ENCODE data around the gene PHACTR1. TPM values are rescaled to one million over a fixed set of nuclear protein-coding genes. Genes with fewer than 3 reads are reported as not detected.

PHACTR1 gene
- polyA plus RNA-seq, 2 of the 4 experiments (the other 2 are of a cell fraction): not detected

GRCh38 chr6:12892151-12892550, 175.6 kb downstream of the PHACTR1 start (continued):
- TF ChIP-seq HOXB5 (CRISPR knock-in tag; IDR thresholded peaks at IDR 0.05): no peak
- TF ChIP-seq JUNB (IDR thresholded peaks at IDR 0.05): no peak
- no peak for TF ChIP-seq SREBF2 (IDR thresholded peaks at IDR 0.05)
- TF ChIP-seq NR3C1 (IDR thresholded peaks at IDR 0.05): no peak

GRCh38 chr6:12893036-12893435, 176.5 kb downstream of the PHACTR1 start:
- no peak overlapping the region for H3K27ac ChIP-seq
- H3K4me1 ChIP-seq: peaks cover 3% of the 10 kb centered on the region; the same call in 1 of the 3 replicates
- CTCF ChIA-PET: interaction anchor here (0.6 to 1.8 kb wide), 9 partner anchors 10 to 1554 kb away, joined by 3 to 10 read pairs (median 3); no protein-coding TSS in a partner anchor
- H3K4me2 ChIP-seq: no peak overlapping the region
- FAIRE-seq (no peak), ATAC-seq (no peak), DNase-seq (ENCODE audit: low read depth in 1 of 2, low spot score in 1 of 2) (no peak)
- WGBS (ENCODE audit: missing lambda C conversion rate): 89% methylated on average over 4 of the region's 4 CpGs
- H3K9me3 ChIP-seq: peaks cover 9% of the 10 kb centered on the region; the same call in 2 of the 3 replicates
- POLR2A ChIA-PET: no interaction called here
- H3K4me3 ChIP-seq: no peak overlapping the region
- TF ChIP-seq CEBPB (IDR thresholded peaks at IDR 0.05): no peak

DNA sequence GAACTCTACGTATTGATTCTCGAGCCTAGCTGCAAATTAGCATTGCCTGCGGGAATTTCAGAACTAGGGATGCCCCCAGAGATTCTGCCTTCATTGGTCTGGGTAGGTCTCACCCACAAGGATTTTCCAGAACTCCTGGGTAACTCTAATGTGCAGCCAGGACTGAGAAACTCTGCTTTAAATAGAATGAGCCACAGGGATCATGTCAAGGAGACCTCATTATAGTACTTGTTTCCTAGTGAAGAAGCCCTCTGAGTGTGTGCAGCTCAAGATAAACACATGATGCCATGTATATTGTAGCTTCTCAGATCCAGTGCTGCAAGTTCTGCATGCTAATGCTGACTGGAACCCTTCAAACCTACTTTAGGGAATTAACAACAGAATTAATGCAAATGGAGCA, 179.2 kb downstream of the PHACTR1 start:
- no peak for FAIRE-seq

GRCh38 chr6:12896208-12896733, 179.7 kb downstream of the PHACTR1 start:
- ATAC-seq (no peak), FAIRE-seq (no peak), DNase-seq (ENCODE audit: low read depth in 1 of 2, low spot score in 1 of 2) (no peak)
- ChIA-PET CTCF (interaction anchor here (1.0 kb wide), 1 partner anchor 258 kb away, joined by 3 read pairs; no protein-coding TSS in a partner anchor), POLR2A (no interaction called here)
- Histone ChIP-seq H3K4me2 (no peak overlapping the region), H3K27ac (no peak overlapping the region), H3K4me1 (peaks cover 3% of the 10 kb centered on the region; the same call in 1 of the 3 replicates), H3K4me3 (no peak overlapping the region), H3K9me3 (0 out of 3 replicates have a peak, but pooled peaks cover 3% of the 10 kb centered on the region)
- TF ChIP-seq NFE2L2 (conservative IDR thresholded peaks at IDR 0.05; ENCODE audit: low read length): no peak
- TF ChIP-seq ZNF302 (CRISPR knock-in tag; IDR thresholded peaks at IDR 0.05): no peak
- TF ChIP-seq BHLHE40 (IDR thresholded peaks at IDR 0.05; ENCODE audit: low read depth, low read length): no peak
- TF ChIP-seq, protein P1, sequence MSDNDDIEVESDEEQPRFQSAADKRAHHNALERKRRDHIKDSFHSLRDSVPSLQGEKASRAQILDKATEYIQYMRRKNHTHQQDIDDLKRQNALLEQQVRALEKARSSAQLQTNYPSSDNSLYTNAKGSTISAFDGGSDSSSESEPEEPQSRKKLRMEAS (IDR thresholded peaks at IDR 0.05): no peak
- TF ChIP-seq TP53 (CRISPR knock-in tag; IDR thresholded peaks at IDR 0.05): no peak
- TF ChIP-seq HEYL (CRISPR knock-in tag; IDR thresholded peaks at IDR 0.05): no peak
- no peak for TF ChIP-seq EHMT2 (IDR thresholded peaks at IDR 0.05; ENCODE audit: low read depth)
- no peak for TF ChIP-seq SREBF2 (IDR thresholded peaks at IDR 0.05)
- TF ChIP-seq POLR2A (IDR thresholded peaks at IDR 0.05; ENCODE audit: low read length): no peak
- no peak for TF ChIP-seq RNF2 (IDR thresholded peaks at IDR 0.05; ENCODE audit: borderline replicate concordance, low read depth)
- TF ChIP-seq KDM1A (IDR thresholded peaks at IDR 0.05; ENCODE audit: low read depth): no peak
- no peak for TF ChIP-seq REST (IDR thresholded peaks at IDR 0.05)
- no peak for TF ChIP-seq JUN (IDR thresholded peaks at IDR 0.05)
- no peak for TF ChIP-seq RFX5 (IDR thresholded peaks at IDR 0.05)
- no peak for TF ChIP-seq E2F6 (IDR thresholded peaks at IDR 0.05; ENCODE audit: borderline replicate concordance, low read depth)
- no peak for TF ChIP-seq ESRRA (IDR thresholded peaks at IDR 0.05; ENCODE audit: borderline replicate concordance, low read length)
- TF ChIP-seq CHD4 (IDR thresholded peaks at IDR 0.05; ENCODE audit: borderline replicate concordance): no peak
- no peak for TF ChIP-seq KDM5A (IDR thresholded peaks at IDR 0.05)
- WGBS (ENCODE audit: missing lambda C conversion rate): 28% methylated on average over 7 of the region's 7 CpGs

More for the DNA sequence above, 179.2 kb downstream of the PHACTR1 start:
- no peak for TF ChIP-seq ZSCAN20 (CRISPR knock-in tag; IDR thresholded peaks at IDR 0.05)
- no peak for TF ChIP-seq CBX8 (IDR thresholded peaks at IDR 0.05)
- TF ChIP-seq GATA3 (IDR thresholded peaks at IDR 0.05; ENCODE audit: borderline replicate concordance): no peak
- ATAC-seq (no peak), DNase-seq (ENCODE audit: low read depth in 1 of 2, low spot score in 1 of 2) (no peak)
- ChIA-PET POLR2A (no interaction called here), CTCF (interaction anchor here (0.7 to 1.0 kb wide), 2 partner anchors 258 to 769 kb away, joined by 3 to 4 read pairs; no protein-coding TSS in a partner anchor)
- peaks cover 3% of the 10 kb centered on the region; the same call in 1 of the 3 replicates for H3K4me1 ChIP-seq
- no peak overlapping the region for H3K27ac ChIP-seq
- no peak overlapping the region for H3K4me2 ChIP-seq
- WGBS (ENCODE audit: missing lambda C conversion rate): 71% methylated on average over 3 of the region's 3 CpGs
- no peak overlapping the region for H3K4me3 ChIP-seq
- H3K9me3 ChIP-seq: 0 out of 3 replicates have a peak, but pooled peaks cover 6% of the 10 kb centered on the region

Measured in A549 (cell line).